Measurements from ENCODE around the gene DSG1. TPM values are rescaled to one million over a fixed set of nuclear protein-coding genes. Genes with fewer than 3 reads are reported as not detected.

DSG1 gene
- not detected in 2 replicates for total RNA-seq

GRCh38 chr18:31317860-31318259 lies at the start of gene DSG1:
DSG1 (plus strand) TSS chr18:31318160; CDS start chr18:31318301, 141 bp downstream.

GRCh38 chr18:31376477-31376876 lies 58.5 kb downstream of the DSG1 start, which contains the start of gene DSG4:
DSG4 (plus strand) TSS chr18:31376777; CDS start chr18:31376912, 135 bp downstream.

Other genes starting within 250 kb of the DSG1 start
- under 0.01 TPM in 2 replicates for gene DSC2, start 215.7 kb upstream of the DSG1 start, total RNA-seq
- under 0.01 TPM in 1 of 2 replicates, not detected in the other for gene DSC1, start 155.3 kb upstream of the DSG1 start, total RNA-seq
- gene DSG4, start 58.6 kb downstream of the DSG1 start, total RNA-seq: not detected in 2 replicates
- under 0.01 TPM in 2 replicates for gene DSG3, start 129.6 kb downstream of the DSG1 start, total RNA-seq
- gene DSG2, start 180.0 kb downstream of the DSG1 start, total RNA-seq: 0.19 and 0.56 TPM in 2 replicates